Activated naive CD4-positive, alpha-beta T cell (primary cell): ENCODE data around the gene CEP20.
"Not testable (repeated sequence)": the region's sequence is repeated elsewhere in the genome, so short reads cannot be mapped to it uniquely, and the experiment has no call there.

ENCODE experiments used
- DNase-seq, 4 experiments: peaks; one replicate each; lab custom pipeline; 2025; lab: John Stamatoyannopoulos, UW

CEP20 gene

DNA sequence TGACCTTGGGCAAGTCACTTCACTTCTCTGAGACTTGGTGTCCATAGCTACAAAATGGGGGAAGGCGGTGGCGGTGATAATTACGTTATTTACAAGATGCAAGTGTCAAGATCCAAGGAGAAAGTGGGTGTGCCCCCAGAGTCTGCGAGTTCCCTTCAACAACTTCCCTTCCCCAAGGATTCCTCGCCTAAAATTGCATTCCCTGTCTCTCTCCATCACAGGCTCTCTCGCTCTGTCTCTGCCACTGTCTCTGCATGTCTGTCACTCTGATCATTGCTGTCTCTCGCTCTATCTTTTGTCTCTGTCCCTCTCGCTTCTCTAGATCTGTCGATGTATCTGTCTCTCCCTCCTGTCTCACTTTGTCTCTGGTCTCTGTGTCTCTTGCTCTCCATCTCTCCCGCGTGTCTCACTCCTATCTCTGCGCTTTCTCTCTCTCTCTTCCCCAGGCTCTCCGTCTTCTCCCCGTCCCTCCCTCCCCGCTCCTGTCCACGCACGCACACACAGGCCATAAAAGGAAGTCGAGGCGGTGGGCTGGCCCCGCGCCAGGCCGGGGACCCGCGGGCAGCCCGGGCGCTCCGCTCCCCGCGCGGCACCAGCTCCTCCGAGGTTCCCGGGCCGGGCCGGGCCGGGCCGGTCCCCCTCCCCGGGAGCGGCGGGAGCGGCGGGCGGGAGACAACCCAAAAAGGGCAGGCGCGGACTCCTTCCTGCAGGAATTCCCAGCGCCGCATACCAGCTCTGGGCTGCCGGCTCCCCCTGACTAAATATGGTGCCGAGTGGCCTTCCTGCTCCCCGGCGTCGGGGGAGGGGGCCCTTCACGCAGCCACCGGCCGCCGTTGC lies 30.5 kb downstream of the CEP20 start:
- DNase-seq = no peak

- DNase-seq = no peak
Observed at GRCh38 chr16:15856901-15857698, 31.3 kb downstream of the CEP20 start, which contains the start of gene MYH11. MYH11 (minus strand) TSS chr16:15857028; CDS start chr16:15838252, 18,776 bp downstream.

- DNase-seq = no peak
Observed at GRCh38 chr16:15856182-15856581, 32.2 kb downstream of the CEP20 start.

DNA sequence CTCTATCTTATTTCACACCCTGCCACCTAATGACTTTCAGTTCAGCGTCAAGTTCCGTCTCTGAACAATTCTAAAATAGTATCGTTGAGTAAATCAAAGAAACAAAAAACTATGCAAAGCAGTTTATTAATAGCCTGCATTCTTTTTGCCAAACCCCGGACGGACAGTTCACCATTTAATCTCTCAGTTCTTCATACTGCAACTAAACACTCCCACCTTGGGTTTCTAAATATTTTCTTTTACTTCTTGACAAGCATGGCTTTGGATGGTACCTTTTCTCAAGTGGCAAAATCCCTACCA lies 32.7 kb downstream of the CEP20 start:
- no peak for DNase-seq

DNA sequence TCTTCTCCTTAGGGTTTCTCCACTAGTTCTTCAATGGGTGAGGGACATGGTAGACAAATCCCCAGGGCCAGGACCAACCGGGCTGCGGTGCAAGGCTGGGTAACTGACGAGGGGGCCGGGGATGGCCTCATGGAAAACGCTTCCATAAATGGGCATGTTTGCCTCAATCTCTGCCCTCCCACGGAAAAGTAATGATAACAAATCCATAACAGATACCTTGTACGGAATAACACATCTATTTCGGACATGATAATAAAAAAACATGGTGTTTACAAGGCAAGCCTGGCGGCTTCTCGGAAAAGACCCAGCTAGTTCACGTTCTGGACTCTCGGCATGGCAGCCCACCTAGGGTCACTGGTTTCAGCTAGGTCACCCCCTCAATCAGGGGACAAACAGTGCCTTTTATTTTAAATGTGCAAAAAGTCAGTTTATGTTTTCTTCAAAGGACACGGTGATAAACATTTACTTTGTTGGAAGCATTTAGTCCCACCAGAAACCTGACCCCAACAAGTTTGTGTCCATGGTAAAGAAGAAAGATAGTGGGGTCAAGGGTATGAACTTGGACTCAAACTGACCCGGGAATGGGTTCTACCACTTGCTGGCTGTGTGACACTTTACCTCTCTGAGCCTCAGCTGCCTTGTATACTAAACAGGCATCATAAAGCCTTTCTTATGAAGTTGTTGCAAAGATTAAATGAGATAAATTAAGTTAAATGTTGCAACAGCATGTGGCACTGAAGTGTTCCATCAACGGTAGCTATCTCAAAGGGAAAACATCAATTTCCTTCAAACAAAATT lies 33.3 kb downstream of the CEP20 start:
- DNase-seq = no peak

DNA sequence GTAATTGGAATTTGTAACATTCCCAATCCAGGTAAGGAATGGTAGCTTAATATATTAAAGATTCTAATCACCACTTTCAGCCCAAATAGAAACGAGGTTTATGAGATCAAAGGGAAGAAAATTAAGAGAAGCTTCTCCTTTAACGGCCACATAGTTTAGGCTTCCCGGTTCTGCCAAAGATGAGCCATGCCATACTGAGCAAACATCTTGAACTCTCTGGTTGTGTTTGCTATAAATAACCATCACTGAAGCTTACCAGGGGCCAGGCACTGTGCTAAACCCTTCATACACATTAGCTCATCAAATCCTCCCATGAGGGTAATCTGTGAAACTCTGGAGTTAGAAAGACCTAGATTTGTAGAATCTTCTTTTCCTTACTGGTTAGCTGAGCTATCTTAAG lies 34.3 kb downstream of the CEP20 start:
- DNase-seq = no peak

DNA sequence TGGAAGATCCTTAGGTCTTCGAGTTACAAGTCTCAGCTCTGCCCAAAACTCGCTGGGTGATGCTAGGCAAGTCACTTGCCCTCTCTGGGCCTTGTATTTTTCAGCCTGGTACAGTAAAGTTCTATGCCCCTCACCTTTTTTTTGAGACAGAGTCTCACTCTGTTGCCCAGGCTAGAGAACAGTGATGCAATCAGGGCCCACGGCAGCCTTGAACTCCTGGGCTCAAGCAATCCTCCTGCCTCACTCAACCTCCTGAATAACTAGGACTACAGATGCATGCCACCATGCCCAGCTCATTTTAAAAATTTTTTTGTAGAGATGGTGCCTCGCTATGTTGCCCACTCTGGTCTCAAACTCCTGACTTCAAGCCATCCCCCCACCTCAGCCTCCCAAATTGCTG lies 35.4 kb downstream of the CEP20 start:
- no peak for DNase-seq

DNA sequence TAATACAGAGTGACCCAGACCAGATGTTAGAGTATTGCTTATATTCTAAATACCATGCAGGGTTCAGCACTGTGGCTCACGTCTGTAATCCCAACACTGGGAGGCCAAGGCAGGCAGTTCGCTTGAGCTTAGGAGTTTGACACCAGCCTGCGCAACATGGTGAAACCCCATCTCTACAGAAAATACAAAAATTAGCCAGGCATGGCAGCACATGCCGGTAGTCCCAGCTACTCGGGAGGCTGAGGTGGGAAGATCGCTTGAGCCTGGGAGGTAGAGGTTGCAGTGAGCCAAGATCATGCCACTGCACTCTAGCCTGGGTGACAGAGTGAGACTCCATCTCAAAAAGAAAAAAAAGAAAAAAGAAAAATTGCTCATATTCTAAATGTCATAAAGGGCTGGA lies 37.8 kb downstream of the CEP20 start:
- not testable (repeated sequence) for DNase-seq

GRCh38 chr16:15849209-15849981 lies 39.0 kb downstream of the CEP20 start:
- no peak for DNase-seq

DNA sequence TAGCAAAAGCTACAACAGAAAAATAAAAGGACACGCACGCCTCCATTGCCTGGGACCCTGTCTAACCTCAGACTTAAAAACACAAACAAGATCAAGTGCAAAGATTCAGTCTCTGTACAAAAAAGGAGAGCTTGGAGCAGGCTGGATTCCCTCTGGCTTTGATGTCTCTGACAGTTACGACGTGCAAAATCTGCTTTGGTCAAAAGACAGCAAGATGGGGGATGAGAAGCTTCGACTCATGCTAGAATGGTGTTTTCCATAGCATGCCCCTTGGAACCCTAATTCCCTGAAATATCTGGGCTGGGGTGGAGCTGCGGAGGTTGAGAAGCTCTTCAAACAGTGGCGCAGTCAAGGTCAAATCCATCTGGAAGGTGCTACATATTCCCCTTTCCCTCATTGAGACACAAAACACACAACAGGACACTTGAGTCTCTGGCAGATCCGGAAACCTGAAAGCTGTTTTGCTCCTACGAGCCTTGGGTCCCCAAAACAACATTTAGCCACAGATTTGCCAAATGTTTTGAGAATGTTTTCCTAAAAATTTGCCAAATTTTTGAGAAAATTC lies 40.7 kb downstream of the CEP20 start:
- no peak for DNase-seq

DNA sequence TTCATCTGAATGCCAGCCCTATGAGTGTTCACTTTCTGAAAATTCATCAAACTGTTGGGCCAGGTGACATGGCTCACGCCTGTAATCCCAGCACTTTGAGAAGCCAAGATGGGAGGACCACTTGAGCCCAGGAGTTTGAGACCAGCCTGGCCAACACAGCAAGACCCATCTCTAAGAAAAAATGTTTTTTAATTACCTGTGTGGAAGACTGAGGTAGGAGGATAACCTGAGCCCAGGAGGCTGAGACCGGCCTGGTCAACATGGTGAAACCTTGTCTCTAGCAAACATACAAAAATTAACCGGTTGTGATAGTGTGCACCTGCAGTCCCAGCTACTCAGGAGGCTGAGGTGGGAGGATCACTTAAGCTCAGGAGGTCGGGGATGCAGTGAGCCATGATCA lies 41.9 kb downstream of the CEP20 start:
- DNase-seq = no peak

DNA sequence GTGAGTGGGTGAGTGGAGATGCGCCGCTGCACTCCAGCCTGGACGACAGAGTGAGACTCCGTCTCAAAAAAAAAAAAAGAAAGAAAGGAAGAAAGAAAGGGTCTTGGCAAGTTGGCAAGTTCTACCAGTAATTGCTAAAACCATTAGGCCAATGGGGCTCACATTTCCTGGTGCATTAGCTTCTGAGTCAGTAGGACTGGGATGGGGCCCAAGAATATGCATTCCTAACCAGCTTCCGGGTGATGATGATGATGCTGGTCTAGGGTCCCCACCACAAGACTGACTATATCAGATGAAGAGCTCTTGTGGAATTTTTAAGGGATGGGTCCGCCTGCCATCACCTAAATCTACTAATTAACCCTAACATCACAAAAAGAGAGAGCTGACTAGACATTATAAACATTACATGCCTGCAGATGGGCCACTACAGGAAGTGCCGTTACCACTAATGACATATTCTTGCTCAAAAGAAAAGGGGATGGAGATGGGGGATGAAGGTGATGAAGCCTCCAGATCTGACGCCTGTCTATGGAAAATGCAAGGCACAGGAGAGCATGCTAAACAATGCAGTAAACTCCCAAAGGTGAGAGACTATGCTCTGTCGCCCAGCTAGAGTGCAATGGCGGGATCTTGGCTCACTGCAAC lies 44.6 kb downstream of the CEP20 start:
- no peak for DNase-seq

DNA sequence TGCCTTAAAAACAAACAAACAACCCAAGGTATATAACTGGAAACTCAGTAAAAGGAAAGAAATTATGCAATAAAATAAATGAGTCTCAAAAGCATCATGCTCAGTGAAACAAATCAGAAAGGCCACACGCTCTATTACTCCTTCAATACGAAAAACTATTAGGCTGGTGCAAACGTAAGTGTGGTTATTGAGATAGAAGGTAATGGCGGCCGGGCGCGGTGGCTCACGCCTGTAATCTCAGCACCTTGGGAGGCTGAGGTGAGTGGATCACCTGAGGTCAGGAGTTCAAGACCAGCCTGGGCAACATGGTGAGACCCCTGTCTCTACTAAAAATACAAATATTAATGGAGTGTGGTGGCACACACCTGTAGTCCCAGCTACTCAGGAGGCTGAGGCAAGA lies 49.2 kb downstream of the CEP20 start:
- DNase-seq = not testable (repeated sequence)

GRCh38 chr16:15837761-15838160 lies 50.6 kb downstream of the CEP20 start:
- DNase-seq = no peak

DNA sequence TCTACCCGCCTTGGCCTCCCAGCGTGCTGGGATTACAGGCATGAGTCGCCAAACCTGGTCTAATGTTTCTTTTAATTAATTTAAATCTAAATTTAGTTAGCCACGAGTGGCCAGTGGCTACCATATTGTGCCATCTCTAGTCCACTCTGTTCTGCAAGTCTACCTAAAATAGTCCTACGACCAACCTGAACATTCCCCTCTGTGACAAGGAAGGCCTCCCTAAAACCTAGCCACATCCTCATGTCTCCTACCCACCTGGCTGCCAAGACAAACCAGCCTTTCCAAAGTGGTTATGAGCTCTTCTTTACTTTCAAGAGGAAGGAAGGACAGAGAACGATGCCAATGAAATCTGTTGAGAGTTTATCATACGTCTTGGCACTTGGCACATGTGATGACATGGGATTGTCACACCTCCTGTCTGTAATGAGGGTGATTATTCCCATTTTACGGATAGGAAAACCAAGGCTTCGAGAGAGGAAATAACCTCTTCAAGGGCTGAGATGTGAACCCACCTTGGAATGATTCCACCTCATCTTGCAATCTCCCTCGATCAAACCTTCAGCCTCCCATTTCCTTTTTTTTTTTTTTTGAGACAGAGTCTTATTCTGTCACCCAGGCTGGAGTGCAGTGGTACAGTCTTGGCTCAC lies 51.3 kb downstream of the CEP20 start:
- no peak for DNase-seq

- no peak for DNase-seq
Observed at GRCh38 chr16:15836074-15836473, 52.3 kb downstream of the CEP20 start.

DNA sequence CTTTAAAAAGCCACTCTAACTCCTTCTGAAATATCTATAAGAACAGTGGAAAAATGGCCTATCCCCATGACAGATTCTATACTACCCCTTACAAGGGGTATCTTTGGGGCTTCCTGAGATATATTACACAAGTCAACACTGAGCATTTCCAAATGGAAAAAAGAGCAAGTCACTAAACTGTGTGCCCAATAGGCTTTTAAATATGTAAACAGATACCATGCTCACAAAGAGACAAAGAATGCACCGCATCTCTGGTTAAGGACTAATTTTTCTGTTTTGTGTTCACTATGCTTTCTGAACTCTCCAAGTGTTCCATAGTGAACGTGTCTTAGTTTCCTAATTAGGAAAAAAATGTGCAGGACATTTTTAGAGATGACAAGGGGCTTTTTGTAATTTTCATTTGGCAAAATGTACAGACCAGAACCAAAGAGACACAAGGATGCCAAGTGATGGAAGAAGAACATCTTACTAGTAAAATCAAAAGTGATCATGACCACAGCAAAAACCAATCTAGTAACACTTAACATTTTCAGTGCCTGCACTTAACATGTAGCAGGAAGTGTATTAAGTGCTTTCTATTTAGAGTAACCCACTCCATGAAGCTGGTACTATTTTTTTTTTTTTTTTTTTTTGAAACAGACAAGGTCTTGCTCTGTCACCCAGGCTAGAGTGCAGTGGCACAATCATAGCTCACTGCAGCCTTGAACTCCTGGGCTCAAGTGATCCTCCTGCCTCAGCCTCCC lies 53.1 kb downstream of the CEP20 start:
- no peak for DNase-seq

DNA sequence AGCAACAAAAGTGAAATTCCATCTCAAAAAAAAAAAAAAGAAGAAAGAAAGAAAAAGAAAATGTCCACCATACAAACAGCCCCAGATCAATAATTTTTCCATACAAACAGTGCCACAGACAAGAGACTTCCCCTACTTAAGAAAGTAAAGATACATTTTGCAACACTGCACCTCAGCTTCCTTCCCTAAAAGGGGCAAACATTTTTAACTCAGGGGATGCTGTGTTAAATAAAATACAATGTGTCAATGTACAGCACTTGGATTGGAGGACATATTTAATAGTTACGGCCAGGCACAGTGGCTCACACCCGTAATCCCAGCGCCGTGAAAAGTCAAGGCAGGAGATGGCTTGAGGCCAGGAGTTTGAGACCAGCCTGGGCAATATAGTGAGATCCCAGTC lies 53.9 kb downstream of the CEP20 start:
- no peak for DNase-seq

DNA sequence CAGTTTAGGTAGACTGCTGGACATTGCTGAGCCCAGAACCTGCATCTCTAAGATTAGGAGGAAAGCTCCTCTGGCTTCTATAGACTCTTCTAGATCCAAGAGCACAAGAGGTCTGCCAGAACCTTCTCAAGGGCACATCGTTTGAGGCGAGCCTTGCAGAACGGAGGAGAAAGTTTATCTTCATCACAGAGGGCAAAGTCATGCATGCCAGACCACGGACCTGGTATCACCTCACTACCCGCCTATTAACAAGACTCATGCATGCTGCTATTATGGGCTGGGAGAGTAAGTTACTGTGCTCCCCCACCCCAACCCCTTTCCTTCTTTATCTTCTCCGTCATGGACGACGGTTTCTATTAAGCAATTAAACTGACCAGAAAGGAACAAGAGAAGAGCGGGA lies 54.9 kb downstream of the CEP20 start:
- DNase-seq = no peak

- no peak for DNase-seq
Observed at GRCh38 chr16:15832241-15832640, 56.2 kb downstream of the CEP20 start.
